AG09319 (cell line): ENCODE data around the gene LRRD1.
"Not testable (repeated sequence)": the region's sequence is repeated elsewhere in the genome, so short reads cannot be mapped to it uniquely, and the experiment has no call there.

Experiments used
- DNase-seq: peaks from one replicate; pipeline ENCODE4 v3.0.0-alpha.2; 2010; ENCODE audit warnings: low read depth; ENCODE audit errors: extremely low read depth
- CTCF ChIP-seq: IDR thresholded peaks from 2 replicates; pipeline ENCODE4 v1.5.1; 2011; ENCODE audit warnings: low read depth, mild to moderate bottlenecking, inconsistent platforms, low read length, moderate library complexity

The LRRD1 gene

GRCh38 chr7:92200791-92201190 is 21.8 kb upstream of the LRRD1 start:
- no peak for DNase-seq
- TF ChIP-seq CTCF: no peak

DNA sequence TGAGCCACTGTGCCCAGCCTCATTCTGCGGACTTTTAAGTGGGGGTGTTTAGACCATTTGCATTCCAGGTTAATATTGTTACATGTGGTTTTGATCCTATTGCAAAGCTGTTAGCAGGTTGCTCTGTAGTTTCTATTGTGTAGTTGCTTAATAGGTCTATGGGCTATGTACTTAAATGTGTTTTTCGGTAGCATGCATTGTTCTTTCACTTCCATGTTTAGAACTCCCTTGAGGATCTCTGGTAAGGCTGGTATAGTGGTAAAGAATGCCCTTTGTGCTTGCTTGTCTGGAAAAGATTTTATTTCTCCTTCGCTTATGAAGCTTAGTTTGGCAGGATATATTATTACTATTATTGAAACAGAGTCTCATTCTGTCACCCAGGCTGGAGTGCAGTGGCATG is 13.4 kb upstream of the LRRD1 start:
- TF ChIP-seq CTCF: no peak
- DNase-seq: no peak

GRCh38 chr7:92189246-92189645 is 10.3 kb upstream of the LRRD1 start:
- not testable (repeated sequence) for DNase-seq

- not testable (repeated sequence) for DNase-seq
Measured at GRCh38 chr7:92184294-92184693, 5.4 kb upstream of the LRRD1 start.

- DNase-seq: no peak
- no peak for TF ChIP-seq CTCF
Measured at GRCh38 chr7:92177362-92177761, 1.6 kb downstream of the LRRD1 start.

DNA sequence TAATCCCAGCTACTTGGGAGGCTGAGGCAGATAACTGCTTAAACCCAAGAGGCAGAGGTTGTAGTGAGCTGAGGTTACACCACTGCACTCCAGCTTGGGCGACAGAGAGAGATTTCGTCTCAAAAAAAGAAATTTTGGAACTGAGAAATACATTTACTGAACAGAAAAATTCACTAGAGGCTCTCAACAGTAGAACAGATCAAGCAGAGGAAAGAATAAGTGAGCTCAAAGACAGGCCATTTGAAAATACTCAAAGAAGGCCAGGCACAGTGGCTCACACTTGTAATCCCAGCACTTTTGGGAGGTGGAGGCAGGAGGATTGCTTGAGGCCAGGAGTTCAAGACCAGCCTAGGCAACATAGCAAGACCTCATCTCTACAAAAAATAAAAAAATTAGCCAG is 9.4 kb downstream of the LRRD1 start:
- not testable (repeated sequence) for DNase-seq

GRCh38 chr7:92161271-92161670 is 17.7 kb downstream of the LRRD1 start:
- no peak for DNase-seq
- no peak for TF ChIP-seq CTCF

DNA sequence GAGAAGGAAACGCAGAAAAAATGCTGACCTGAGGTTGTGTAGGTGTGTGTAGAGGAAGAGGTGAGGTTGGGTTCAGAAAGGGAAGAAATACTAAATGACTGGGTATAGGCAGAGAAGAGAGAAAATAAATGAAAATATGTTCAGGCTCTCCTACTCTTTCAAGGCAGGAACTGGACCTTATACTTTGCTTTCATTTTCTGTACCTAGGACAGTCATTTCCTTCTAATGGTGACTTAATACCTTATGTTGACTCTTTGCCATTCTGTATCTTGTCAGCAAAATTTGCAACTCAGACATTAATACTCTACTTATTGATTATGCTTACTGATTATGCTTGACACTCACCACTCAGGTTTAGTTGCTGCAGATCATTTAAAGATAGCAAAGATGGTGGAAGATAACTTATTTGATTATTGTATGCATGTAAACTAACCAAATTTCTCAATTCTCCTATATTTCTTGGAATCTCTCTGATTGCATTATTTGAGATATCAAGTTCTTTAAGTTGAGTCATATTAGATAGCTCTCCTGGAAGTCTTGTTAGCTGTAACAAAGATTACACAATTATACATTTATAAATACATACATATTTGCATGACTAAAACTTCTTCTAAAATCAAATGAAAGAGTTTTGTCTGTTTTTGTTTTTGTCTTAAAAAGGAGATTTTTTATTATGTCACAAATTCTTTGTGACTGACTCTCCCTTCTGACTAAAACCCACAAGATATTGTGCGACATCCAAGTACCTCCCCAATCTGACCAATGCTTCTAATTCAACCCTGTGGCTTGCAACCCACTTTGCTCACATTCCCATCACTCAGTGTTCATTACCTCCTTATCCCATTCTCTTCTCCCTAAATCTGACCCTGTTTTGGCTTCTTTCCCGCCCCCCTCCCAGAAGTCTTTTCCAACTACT is 20.0 kb downstream of the LRRD1 start:
- DNase-seq: peak; percentile 86
- no peak for TF ChIP-seq CTCF

DNA sequence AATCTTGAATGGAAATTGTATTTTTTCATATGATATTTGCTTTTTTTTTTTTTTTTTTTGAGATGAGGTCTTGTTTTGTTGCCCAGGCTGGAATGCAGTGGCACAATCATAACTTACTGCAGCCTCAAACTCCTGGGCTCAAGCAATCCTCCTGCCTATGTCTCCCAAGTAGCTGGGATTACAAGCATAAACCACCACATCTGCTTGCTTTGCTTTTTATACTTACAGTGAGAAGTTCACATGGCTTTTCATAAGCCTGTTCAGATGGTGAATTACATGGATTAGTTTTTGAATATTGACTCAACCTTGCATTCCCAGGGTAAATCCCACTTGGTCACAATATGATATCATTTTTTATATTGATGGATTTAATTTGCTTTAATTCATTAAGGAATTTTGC is 22.0 kb downstream of the LRRD1 start:
- no peak for TF ChIP-seq CTCF
- DNase-seq: no peak
